ENCODE results near the gene HAPLN3.

Gene HAPLN3

DNA sequence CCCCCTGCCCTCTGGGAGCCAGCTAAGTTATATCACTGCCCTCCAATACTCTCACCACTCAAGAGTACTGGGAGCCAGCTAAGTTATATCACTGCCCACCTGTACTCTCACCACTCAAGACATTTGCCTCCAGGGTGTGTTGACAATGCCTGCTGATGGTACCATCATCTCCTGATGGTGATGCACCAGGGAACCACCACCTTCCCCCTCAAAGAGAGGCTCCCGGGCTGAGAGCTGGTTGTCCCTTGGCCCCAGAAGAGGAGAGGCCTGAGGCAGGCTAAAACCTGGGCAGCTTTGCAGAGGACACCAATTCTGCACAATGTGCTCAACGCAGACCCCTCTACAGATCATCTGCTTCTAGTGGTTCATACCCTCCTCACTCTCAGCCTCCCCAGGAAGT, 7.5 kb upstream of the HAPLN3 start:
- DNase-seq (ENCODE audit: low read depth): no peak
- no peak overlapping the region for H3K4me3 ChIP-seq (ENCODE audit: low read depth, low read length)
- TF ChIP-seq CTCF (IDR thresholded peaks at IDR 0.05; ENCODE audit: control insufficient read depth, extremely low read depth, insufficient read depth): no peak

- H3K4me3 ChIP-seq (ENCODE audit: low read depth, low read length): no peak overlapping the region
- no peak for TF ChIP-seq CTCF (IDR thresholded peaks at IDR 0.05; ENCODE audit: control insufficient read depth, extremely low read depth, insufficient read depth)
- DNase-seq (ENCODE audit: low read depth): no peak
Observed at GRCh38 chr15:88902221-88902835, 7.0 kb upstream of the HAPLN3 start.

GRCh38 chr15:88901508-88902220, 6.3 kb upstream of the HAPLN3 start:
- no peak overlapping the region for H3K4me3 ChIP-seq (ENCODE audit: low read depth, low read length)
- no peak for DNase-seq (ENCODE audit: low read depth)
- TF ChIP-seq CTCF (IDR thresholded peaks at IDR 0.05; ENCODE audit: control insufficient read depth, extremely low read depth, insufficient read depth): no peak

DNA sequence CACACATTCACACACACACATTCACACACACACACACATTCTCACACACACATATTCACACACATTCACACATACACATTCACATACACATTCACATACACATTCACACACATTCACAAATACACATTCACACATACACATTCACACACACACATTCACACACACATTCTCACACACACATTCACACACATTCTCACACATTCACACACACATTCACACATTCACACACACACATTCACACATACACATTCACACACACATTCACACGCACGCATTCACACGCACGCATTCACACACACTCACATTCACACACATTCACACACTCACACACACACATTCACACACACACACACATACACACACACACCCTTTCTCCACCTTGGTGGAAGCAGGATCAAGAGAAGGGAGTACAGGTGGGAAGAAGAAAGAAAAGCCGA, 5.7 kb upstream of the HAPLN3 start:
- no peak for DNase-seq (ENCODE audit: low read depth)
- TF ChIP-seq CTCF (IDR thresholded peaks at IDR 0.05; ENCODE audit: control insufficient read depth, extremely low read depth, insufficient read depth): no peak
- H3K4me3 ChIP-seq (ENCODE audit: low read depth, low read length): no peak overlapping the region

GRCh38 chr15:88900309-88900981, 5.1 kb upstream of the HAPLN3 start:
- TF ChIP-seq CTCF (IDR thresholded peaks at IDR 0.05; ENCODE audit: control insufficient read depth, extremely low read depth, insufficient read depth): no peak
- DNase-seq (ENCODE audit: low read depth): no peak
- H3K4me3 ChIP-seq (ENCODE audit: low read depth, low read length): no peak overlapping the region

DNA sequence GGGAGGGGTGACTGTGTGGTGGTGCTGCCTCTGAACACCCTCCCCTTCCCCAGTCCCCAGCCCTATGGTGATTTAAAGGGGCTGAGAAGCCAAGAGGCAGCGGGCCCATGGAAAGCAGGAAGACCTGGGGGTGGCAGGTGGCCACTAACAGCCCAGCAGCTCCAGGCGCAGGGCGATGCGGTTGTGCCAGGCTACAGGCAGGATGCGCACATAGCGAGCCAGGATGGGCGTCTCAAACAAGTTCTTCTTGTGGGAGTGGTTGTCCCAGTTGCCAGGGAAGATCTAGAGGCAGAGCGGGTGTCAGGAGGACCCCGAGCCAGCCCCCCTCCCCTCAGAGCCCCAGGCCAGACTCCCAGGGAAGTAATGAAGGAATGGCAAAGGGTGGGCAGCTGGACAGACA, 3.9 kb upstream of the HAPLN3 start:
- H3K4me3 ChIP-seq (ENCODE audit: low read depth, low read length): no peak overlapping the region
- TF ChIP-seq CTCF (IDR thresholded peaks at IDR 0.05; ENCODE audit: control insufficient read depth, extremely low read depth, insufficient read depth): no peak
- no peak for DNase-seq (ENCODE audit: low read depth)

All from LNCaP clone FGC (cell line).